Ramos (cell line): ENCODE results near the gene RAD51.
"Not testable (repeated sequence)": the region's sequence is repeated elsewhere in the genome, so short reads cannot be mapped to it uniquely, and the experiment has no call there.

Experiments
- in situ Hi-C: fragments of 300-500 bp; cut with MboI; formaldehyde crosslinking; loops from one replicate; pipeline ENCODE4 v1.14.3; 2022; ENCODE audit warnings: low sequenced_read_pairs; ENCODE audit not compliant: unreplicated experiment

The RAD51 gene

DNA sequence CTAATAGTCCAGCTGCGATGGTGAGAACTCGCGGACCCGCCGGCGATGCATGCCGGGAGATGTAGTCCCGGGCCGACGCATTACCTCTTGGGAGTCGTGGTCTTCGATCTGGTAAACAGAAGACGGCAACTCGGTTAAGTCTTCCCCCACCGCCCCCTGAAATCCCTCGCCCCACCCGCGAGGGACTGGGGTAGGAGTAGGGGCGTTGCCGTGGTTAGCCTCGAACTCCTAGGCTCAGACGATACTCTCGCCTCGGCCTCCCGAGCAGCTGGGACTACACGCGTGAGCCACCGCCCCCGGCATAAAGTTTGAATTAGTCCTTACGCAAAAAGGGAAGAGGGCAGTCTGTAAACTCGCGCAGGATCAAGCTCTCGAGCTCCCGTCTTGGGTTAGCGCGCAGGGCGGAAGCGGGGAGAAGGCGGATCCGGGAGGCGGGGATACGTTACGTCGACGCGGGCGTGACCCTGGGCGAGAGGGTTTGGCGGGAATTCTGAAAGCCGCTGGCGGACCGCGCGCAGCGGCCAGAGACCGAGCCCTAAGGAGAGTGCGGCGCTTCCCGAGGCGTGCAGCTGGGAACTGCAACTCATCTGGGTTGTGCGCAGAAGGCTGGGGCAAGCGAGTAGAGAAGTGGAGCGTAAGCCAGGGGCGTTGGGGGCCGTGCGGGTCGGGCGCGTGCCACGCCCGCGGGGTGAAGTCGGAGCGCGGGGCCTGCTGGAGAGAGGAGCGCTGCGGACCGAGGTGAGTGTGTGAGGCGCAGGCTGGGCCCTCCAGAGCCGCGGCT, at the start of gene RAD51:
RAD51 (plus strand) TSS at position 487 of the 781 bp plus-strand sequence. CDS start 3,585 bp downstream, outside the sequence.
- in situ Hi-C loops, result no loop called here

DNA sequence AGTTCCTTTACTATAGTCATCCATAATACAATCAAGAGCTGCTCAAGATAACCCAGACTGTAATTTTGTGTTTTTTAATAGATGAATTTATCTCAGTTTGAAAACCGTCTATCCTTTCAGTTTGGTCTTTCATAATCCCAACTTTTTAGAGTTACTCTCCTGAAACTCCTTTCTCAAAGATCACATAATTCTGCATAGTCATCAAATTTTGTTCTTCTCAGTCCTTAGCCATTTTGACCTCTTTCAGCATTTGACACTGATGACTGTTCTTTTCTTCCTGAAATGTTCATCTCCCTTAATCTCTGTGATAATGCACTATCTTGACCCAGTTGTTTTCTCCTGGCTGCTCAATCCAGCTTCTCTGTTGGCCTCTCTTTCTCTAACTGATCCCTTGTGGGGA, 47.5 kb upstream of the RAD51 start:
- in situ Hi-C loops, result no loop called here

DNA sequence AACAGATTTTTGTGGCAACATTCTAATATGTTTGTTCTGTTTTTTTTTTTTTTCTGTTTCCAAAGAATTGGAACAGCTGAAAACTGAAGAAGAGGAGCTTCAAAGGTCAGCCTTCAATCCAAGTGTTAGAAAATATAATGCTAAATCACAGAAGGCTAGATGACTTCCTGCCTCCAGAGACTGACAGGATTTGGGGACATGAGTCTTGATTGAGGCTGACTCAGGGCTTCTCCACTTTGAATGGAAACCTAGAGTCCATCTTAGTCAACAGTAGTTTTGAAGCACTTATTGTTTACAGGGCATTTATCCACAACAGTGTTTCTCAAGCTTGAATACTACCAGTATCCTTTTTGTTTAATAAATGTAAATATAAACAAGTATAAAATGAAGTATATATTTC, 44.5 kb upstream of the RAD51 start:
- in situ Hi-C loops, result no loop called here

DNA sequence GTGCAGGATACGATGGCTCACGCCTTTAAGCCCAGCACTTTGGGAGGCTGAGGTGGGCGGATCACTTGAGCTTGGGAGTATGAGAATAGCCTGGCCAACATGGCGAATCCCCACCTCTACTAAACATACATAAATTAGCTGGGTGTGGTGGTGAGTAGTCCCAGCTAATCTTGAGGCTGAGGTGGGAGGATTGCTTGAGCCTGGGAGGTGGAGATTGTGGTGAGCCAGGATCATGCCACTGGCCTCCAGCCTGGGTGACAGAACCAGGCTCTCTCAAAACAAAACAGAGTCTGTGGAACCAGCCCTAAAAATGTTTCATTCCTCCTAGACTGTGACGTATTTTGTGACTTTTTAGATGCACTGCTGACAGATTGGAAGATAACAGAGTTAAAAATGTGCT, 34.3 kb upstream of the RAD51 start:
- in situ Hi-C loops, result no loop called here

DNA sequence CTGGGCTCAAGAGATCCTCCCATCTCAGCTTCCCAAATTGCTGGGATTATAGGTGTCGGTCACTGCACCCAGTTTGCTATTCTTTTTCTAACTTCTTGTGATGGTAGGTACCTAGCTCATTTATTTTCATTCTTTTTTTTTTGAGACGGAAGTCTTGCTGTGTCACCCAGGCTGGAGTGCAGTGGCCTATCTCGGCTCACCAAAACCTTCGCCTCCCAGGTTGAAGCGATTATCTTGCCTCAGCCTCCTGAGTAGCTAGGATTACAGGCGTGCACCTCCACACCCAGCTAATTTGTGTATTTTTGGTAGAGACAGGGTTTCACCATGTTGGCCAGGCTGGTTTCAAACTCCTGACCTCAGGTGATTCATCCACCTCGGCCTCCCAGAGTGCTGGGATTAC, 30.1 kb upstream of the RAD51 start:
- in situ Hi-C loops, result no loop called here

DNA sequence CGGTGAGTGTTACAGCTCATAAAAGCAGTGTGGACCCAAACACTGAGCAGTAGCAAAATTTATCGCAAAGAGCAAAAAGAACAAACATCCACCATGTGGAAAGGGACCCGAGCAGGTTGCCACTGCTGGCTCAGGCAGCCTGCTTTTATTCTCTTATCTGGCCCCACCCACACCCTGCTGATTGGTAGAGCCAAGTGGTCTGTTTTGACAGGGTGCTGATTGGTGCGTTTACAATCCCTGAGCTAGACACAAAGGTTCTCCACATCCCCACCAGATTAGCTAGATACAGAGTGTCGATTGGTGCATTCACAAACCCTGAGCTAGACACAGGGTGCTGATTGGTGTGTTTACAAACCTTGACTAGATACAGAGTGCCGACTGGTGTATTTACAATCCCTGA, 18.7 kb upstream of the RAD51 start:
- in situ Hi-C loops, result loop anchor here (10.0 kb wide), 1 partner anchor 109 kb away; no protein-coding TSS in a partner anchor

DNA sequence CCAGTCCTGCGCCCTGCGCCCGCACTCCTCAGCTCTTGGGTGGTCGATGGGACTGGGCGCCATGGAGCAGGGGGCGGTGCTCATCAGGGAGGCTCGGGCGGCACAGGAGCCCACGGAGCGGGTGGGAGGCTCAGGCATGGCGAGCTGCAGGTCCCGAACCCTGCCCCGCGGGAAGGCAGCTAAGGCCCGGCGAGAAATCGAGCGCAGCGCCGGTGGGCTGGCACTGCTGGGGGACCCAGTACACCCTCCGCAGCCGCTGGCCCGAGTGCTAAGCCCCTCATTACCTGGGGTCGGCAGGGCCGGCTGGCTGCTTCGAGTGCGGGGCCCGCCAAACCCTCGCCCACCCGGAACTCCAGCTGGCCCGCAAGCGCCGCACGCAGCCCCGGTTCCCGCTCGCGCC, 18.1 kb upstream of the RAD51 start:
- in situ Hi-C loops, result loop anchor here (10.0 kb wide), 1 partner anchor 108 kb away; no protein-coding TSS in a partner anchor

DNA sequence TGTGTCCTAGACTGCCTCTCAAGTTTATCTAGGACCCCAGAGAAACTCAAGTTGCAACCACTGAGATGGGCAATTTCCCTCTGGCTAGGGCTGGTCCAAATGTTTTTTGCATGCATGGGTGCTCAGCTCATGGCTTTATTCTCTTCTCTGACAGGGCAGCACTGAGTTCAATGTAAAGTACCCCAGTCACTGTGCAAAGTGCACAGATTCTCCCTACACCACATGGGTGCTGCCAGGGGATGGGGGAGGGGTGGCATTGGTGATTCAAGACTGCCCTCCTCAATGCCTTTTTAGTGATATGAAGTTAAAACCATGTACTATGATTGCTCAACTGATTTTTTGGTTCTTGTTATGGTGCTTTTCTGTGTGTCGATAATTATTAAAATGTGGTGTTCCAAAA, 14.8 kb upstream of the RAD51 start:
- in situ Hi-C loops, result no loop called here

DNA sequence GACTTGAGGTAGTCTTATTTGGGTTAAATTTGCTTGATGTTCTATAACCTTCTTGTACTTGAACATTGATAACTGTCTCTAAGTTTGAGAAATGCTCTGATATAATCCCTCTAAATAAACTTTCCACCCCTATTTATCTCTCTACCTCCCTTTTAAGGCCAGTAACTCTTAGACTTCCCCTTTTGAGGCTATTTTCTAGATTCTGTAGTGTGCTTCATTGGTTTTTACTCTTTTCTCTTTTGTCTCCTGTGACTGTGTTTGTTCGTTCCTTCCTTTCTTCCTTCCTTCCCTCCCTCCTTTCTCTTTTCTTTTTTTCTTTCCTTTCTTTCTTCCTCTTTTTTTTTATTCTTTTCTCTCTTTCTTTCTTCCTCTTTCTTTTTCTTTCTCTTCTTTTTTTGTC, 14.0 kb upstream of the RAD51 start:
- in situ Hi-C loops, result not testable (repeated sequence)

DNA sequence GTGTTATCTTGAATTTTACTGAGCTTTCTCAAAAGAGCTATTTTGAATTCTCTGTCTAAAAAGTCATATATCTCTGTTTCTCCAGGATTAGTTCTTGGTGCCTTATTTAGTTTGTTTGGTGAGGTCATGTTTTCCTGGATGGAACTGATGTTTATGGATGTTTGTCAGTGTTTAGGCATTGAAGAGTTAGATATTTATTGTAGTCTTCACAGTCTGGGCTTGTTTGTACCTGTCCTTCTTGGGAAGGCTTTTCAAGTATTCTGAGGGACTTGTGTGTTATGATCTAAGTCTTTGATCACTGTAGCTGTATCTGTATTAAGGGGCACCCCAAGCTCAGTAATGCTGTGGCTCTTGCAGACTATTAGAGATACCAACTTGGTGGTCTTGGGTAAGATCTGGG, 10.6 kb upstream of the RAD51 start:
- in situ Hi-C loops, result no loop called here

DNA sequence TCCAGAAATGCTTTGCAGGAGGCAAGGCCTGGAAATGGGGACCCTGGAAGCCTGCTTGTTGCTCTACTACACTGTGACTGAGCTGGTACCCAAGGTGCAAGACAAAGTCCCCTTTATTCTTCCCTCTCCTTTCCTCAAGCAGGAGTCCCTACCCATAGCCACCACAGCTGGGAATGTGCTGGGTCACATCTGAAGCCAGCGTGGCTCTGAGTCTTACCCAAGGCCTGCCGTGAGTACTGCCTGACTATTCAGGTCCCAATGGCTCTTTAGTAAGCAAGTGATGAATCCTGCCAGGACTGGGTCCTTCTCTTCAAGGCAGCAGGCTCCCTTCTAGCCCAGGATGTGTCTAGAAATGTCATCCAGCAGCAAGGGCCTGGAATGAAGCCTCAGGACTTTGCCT, 9.6 kb upstream of the RAD51 start:
- in situ Hi-C loops, result no loop called here

DNA sequence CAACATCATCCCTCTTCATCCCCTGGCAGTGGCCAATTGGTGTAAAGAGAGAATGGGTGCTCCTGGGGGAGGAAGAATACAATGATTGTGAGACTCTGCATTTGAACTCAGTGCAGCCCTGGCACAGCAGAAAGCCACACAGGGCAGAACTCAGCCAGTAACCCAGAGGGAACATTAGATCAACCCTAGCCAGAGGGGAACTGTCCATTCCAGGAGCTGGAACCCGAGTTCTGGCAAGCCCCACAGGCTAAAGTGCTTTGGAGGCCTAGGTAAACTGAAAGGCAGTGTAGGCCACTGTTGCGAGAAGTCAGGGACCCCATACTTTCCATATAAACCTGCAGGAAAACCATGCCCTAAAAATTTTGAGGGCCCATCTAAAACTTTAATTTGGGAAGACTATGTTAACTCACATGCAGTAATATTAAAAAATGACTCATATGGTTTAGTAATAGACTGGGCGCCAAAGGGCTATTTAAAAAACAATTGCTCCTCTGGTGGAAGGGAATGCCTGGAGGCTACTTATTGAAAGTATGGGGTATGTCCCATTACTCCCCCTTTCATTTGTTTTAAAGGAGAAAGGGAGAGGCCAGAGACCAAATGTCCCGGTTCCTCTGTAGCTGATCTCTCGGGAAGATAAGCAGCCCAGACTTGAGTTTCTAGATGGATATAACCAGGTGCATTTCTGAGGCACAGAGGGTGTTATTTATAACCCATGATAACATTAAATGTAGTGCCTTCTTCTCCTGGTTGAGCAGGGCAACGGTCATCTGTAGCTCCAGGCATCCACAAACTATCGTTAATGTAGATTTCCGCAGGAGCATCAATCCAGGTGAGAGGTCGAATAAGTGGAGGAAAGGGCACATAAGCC, 5.8 kb upstream of the RAD51 start:
- in situ Hi-C loops, result no loop called here

DNA sequence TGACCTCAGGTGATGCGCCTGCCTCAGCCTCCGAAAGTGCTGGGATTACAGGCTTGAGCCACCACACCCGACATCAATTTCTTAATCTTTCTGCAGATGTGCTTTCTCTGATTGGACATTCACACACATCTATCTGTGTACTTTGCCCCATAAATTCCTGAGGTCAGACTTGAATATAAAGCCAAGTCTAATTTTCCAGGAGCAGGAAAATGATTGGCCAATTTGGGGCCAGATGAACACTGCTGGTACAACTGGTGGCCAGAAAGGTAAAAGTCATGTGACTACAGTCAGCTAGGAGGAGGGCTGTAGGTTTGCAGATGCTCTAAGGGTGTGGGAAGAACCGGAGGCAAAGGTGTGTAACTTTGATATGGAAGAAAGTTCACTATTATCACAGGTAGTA, 3.2 kb upstream of the RAD51 start:
- in situ Hi-C loops, result no loop called here

DNA sequence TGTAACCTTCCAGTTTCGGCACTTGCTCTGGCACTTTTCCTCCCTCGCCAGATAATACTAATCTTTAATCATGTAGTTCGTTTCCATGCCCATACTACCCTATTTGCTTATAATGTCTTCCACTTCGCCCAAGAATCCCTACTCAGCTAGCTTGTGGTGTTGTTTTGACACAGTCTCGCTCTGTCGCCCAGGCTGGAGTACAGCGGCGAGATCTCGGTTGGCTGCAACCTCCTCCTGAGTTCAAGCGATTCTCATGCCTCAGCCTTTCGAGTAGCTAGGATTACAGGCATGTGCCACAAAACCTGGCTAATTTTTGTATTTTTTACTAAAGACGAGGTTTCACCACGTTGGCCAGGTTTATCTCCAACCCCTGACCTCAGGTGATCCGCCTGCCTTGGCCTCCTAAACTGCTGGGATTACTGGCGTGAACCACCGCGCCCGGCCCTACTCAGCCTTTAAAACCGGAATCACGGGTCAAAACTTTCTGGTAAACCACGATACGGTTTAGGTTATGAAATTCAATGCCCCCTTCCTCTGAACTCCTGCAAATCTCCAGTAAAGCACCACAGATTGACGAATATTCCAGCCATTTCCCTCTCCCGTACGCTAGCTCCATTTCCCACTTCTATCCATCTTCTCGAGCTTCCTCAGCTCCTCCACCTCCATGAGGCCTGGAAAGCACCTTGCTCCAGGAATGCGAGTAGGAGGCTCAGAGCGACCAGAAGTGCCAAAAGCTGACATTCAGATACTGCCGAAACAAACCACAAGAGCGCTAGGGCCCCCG, 878 bp upstream of the RAD51 start:
- in situ Hi-C loops, result no loop called here

DNA sequence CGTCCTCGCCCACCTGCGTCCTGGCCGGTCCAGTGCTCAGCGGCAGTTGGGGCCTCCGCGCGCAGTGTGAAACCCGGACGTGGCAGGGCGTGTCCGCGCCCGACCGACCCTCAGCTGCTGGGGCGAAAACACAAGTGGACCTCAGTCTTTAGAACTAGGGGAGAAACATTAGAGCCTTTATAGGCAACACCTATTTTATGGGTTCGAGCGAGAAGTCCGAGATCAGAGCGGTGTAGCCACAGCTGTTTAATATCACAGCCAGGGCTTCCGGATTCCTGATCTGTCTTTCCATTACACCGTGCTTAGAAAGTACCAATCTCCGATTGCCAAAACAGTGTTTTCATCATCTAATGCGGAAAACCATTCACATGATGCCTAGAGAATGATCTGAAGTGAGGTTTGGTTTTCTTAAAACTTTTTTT, 506 bp downstream of the RAD51 start:
- in situ Hi-C loops, result no loop called here

DNA sequence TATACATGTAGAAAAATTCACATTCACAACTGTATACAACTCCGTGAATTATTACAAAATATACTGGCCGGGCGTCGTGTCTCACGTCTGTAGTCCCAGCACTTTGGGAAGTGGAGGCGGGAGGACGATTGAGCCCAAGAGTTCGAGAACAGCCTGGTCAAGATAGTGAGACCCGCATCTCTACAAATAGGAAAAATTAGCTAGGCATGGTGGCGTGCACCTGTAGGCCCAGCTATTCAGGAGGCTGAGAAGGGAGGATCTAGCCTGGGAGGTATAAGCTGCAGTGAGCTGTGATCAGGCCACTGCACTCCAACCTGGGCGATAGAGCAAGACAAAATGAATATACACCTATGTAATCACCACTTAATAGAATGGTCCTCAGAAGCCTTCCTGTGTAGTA, 1.3 kb downstream of the RAD51 start:
- in situ Hi-C loops, result no loop called here

DNA sequence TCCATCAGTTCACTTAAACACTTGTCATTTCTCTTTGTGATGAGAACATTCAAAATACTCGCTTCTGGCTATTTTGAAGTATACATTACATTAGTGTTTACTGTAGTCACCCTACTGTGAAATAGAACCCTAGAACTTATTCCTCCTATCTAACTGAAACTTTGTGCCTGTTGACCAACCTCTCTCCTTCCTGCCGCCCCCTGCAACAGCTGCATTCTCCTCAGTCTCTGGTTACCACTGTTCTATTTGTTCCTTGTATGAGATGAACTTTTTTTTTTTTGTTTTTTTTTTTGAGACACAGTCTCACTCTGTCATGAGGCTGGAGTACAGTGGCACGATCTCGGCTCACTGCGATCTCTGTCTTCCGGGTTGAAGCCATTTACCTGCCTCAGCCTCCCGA, 2.9 kb downstream of the RAD51 start:
- in situ Hi-C loops, result no loop called here

DNA sequence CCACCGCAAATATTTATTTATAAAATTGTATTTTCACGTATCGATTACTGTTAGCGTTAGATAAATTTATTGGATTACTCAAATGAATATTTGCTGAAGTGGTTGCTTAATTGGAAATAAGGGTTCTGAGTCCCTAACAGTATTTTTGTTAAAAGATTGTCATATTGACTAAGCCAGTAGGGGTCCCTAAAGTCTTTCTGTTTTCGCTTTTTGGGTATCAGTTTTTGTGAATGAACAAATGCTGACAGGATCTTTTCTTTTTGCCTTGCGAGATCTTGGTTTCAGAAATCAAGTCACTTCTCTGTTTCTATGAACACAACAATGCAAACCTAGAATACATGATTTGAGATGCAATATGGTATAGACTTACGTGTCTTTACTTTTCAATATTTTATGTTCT, 7.1 kb downstream of the RAD51 start:
- in situ Hi-C loops, result no loop called here

DNA sequence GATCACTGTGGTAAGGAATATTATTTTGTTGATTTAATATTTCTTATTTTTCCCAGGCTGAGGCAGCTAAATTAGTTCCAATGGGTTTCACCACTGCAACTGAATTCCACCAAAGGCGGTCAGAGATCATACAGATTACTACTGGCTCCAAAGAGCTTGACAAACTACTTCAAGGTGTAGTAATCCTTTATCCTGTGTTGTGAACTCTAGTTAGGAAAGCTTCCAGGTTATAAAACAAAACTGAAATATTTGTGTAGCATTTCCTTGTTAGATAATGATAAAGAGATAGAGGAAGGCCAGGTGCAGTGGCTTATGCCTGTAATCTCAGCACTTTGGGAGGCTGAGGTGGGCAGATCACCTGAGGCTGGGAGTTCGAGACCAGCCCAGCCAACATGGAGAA, 11.1 kb downstream of the RAD51 start:
- in situ Hi-C loops, result no loop called here

DNA sequence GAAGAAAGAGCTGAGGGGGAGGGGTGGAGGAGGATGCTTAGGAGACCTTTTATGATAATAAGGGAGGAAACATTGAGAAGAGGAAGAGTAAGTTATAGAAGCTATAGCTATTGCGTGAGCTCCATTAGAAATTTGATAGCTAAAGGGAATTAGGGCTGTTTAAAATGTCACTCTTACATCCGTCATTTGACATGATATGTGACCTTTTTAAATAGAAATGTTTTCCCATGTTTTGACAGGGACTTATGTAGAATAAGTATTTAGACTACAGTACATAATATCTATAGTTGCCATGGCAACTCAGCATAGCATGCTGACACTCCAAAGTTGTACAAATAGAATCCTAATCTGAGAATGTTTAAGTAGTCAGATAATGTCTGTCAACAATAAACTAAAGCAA, 19.2 kb downstream of the RAD51 start:
- in situ Hi-C loops, result no loop called here

DNA sequence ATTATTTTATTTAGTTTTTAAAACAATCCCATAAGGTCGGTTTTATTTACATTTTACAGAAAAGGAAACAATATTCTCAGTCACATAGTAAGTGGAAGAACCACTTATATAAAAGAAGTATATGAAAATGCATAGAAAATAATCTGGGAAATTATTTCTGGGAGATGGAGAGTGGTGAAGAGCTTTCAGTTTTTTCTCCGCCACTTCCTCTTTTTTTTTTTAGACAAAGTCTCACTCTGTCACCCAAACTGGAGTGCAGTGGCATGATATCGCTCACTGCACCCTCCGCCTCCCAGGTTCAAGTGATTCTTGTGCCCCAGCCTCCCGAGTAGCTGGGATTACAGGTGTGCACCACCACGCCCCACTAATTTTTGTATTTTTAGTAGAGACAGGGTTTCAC, 21.2 kb downstream of the RAD51 start:
- in situ Hi-C loops, result no loop called here
